GM06990 (cell line): ENCODE data around the gene RARS2.
"Not testable (repeated sequence)": the region's sequence is repeated elsewhere in the genome, so short reads cannot be mapped to it uniquely, and the experiment has no call there.

Experiments used
- DNase-seq: peaks from one replicate; pipeline ENCODE4 v3.0.0-alpha.2; 2011; ENCODE audit not compliant: insufficient read length; ENCODE audit errors: extremely low read depth
- H3K27me3 ChIP-seq: replicated peaks from 2 replicates; pipeline ENCODE4 v1.6.0; 2011; ENCODE audit warnings: low read length; ENCODE audit not compliant: control insufficient read depth, insufficient read depth
- H3K36me3 ChIP-seq: 2 replicates; pipeline ENCODE4 v1.5.1; 2011; ENCODE audit warnings: low read length; ENCODE audit not compliant: control insufficient read depth, insufficient read depth
- H3K4me3 ChIP-seq: replicated peaks from 2 replicates; pipeline ENCODE4 v1.5.1; 2011; ENCODE audit warnings: low read depth, mild to moderate bottlenecking, control low read depth, low read length
- TF ChIP-seq, protein P1 (sequence below): IDR thresholded peaks from 2 replicates; pipeline ENCODE4 v1.5.1; 2011; ENCODE audit warnings: low read length, control low read depth, mild to moderate bottlenecking, inconsistent platforms; ENCODE audit not compliant: insufficient read depth, poor library complexity, severe bottlenecking

Gene RARS2

DNA sequence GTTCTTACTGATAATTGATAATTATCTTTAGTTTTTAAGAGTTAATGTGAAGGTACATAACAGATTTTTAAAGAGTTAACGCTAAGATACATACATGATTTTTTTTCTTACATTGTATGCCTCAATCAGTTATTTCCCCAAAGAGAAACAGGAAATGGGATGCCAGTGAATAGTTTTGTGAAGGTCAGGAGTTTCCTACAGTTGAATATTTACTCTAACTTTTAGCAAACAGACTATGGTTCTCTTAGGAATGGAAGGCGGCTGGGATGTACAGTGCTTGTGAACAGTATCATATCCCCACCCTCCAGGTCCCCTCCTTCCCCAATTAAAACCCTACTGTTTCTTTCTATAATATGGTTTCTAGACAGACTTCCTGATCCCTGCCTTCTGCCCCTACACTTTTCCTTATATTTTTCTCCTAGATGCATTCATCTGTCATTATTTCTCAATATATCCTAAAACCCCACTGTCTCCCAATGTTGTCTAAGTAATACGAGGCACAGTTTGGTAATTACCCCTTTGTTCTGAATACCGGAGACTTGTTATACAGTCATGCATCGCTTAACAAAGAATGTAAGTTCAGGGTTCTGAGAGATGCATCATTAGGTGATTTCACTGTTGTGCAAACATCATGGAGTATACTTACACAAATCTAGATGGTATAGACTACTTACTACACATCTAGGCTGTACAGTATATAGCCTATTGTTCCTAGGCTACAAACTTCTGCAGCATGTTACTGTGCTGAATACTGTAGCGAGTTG, 87.8 kb downstream of the RARS2 start:
- no peak for DNase-seq
- TF ChIP-seq, protein P1, sequence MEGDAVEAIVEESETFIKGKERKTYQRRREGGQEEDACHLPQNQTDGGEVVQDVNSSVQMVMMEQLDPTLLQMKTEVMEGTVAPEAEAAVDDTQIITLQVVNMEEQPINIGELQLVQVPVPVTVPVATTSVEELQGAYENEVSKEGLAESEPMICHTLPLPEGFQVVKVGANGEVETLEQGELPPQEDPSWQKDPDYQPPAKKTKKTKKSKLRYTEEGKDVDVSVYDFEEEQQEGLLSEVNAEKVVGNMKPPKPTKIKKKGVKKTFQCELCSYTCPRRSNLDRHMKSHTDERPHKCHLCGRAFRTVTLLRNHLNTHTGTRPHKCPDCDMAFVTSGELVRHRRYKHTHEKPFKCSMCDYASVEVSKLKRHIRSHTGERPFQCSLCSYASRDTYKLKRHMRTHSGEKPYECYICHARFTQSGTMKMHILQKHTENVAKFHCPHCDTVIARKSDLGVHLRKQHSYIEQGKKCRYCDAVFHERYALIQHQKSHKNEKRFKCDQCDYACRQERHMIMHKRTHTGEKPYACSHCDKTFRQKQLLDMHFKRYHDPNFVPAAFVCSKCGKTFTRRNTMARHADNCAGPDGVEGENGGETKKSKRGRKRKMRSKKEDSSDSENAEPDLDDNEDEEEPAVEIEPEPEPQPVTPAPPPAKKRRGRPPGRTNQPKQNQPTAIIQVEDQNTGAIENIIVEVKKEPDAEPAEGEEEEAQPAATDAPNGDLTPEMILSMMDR: no peak
- H3K36me3 ChIP-seq: peaks cover 2% of the 10 kb centered on the region
- H3K27me3 ChIP-seq: no peaks in the 10 kb centered on the region
- no peak overlapping the region for H3K4me3 ChIP-seq

DNA sequence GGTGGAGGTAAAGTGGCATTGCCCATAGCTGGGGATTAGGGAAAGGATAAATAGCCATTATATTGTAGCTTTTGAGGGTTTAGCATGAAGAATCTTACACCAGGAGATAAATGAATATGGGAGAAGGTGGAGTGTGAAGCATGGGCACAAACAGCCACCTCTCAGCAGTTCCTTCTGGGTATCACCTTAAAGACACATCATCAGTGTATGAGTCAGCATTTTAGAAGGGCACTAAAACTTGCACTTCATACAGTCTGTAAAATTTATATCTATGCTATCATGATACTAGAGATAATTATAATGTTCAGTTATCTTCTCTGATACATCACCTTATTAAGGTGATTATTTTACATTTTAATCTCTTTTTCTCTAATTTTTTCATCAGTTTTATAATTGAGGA, 91.7 kb downstream of the RARS2 start:
- Histone ChIP-seq H3K36me3 (no peaks in the 10 kb centered on the region; the same call in 1 of the 2 replicates), H3K4me3 (no peak overlapping the region), H3K27me3 (no peaks in the 10 kb centered on the region)
- DNase-seq: no peak
- TF ChIP-seq, protein P1: no peak

DNA sequence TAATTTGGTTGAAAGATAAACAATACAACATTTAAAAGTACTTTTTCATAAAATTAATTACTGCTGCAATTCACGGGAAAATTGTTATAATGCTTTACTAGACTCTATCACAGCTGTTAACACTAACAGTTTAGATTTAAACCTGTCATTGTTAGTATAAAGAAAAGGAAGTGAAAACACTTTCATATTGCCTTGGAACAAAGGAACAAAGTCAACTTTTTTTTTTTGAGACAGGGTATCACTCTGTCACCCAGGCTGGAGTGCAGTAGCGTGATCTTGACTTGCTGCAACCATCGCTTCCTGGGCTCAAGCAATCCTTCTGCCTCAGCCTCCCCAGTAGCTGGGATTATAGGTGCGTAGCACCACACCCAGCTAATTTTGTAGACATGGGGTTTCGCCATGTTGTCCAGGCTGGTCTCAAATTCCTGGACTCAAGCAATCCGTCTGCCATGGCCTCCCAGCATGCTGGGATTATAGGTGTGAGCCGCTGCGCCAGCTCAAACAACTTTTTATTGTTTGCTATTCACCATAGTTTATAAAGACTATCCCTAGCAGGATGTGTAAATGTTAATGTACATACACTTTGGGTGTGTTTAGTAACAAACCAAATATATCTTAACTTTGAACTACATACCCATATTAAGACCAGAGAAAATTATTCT, 94.9 kb downstream of the RARS2 start:
- TF ChIP-seq, protein P1: no peak
- no peaks in the 10 kb centered on the region for H3K27me3 ChIP-seq
- H3K4me3 ChIP-seq: no peak overlapping the region
- H3K36me3 ChIP-seq: no peaks in the 10 kb centered on the region; the same call in 1 of the 2 replicates
- DNase-seq: peak; percentile 50

DNA sequence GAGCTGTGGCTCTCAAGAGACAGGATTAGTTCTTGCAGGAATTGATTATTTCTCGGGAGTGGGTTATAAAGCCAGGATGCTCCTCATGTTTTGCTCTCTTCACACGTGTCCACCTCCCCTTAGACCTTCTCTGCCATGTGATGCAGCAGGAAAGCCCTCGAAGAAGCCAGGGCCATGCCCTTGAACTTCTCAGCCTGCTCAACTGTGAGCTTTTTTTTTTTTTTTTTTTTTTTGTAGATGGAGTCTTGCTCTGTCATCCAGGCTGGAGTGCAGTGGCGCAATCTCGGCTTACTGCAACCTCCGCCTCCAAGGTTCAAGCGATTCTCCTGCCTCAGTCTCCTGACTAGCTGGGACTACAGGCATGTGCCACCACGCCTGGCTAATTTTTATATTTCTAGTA, 100.5 kb downstream of the RARS2 start:
- not testable (repeated sequence) for H3K4me3 ChIP-seq, H3K36me3 ChIP-seq, DNase-seq, H3K27me3 ChIP-seq

DNA sequence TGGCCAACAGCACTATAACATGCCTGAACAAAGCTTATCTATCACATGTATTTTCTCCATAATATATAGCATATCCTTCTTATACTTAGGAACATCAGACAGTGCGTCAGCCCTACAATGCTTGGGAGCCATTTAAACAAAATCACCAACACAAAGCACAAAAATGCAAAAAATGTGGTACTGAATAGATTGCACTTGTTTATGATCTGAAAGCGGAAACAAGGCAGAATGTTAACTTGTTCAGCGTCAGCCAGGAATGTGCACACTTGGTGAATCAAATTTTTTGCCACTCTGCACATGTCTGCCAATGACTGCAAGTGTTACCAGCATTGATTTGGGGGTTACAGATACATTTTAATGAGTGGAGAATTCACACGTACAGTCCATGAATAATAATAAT, 102.2 kb downstream of the RARS2 start:
- Histone ChIP-seq H3K36me3 (no peaks in the 10 kb centered on the region; the same call in 1 of the 2 replicates), H3K4me3 (no peak overlapping the region), H3K27me3 (no peaks in the 10 kb centered on the region)
- TF ChIP-seq, protein P1: no peak
- no peak for DNase-seq

DNA sequence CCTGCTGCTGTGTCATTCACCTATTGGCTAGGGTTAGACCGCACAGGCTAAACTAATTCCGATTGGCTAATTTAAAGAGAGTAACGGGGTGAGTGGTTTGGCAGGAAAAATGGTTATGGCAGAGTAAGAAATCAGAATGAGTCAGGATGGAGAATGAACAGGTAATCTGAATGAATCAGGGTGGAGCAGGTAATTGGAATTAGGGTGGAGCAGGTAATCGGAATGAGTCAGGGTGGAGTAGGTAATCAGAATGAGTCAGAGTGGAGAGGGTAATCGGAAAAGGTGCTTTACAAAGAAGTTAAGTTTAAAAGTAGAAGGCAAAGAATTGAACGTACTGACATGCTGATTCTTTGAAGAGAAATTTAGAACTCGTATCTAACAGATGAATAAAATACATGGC, 105.3 kb downstream of the RARS2 start:
- no peak overlapping the region for H3K4me3 ChIP-seq

More for the DNA sequence above, 105.3 kb downstream of the RARS2 start:
- TF ChIP-seq, protein P1: no peak
- no peaks in the 10 kb centered on the region; the same call in 1 of the 2 replicates for H3K36me3 ChIP-seq
- DNase-seq: no peak
- H3K27me3 ChIP-seq: no peaks in the 10 kb centered on the region
